A549 (cell line): ENCODE measurements around the gene CERKL. TPM values are rescaled to one million over a fixed set of nuclear protein-coding genes. Genes with fewer than 3 reads are reported as not detected.
A peak's percentile ranks its signal among the peaks of the same experiment; 100 is the strongest.

Source experiments
- ATAC-seq, 2 experiments: fragments of 200-7000 bp in 1 of 2; fragments of >200 bp in 1 of 2; cut with Nextera tagmentation in 1 of 2; cut with Tn5 transposase in 1 of 2; 3 replicates each; pipeline versions ENCODE4 v1.8.0 to v1.9.1; 2018 to 2020; ENCODE audit warnings: mild to moderate bottlenecking in 1 of 2, moderate library complexity in 1 of 2
- CTCF ChIA-PET: fragments of 300-600 bp; sonication (Branson Sonifier 250); formaldehyde crosslinking; extraction: SDS; loops from one replicate; lab custom pipeline; 2021; ENCODE audit warnings: antibody characterized with exemption, inconsistent platforms; lab: Yijun Ruan, JAX
- POLR2A ChIA-PET: fragments of 350-600 bp; formaldehyde crosslinking; extraction: SDS; loops from one replicate; lab custom pipeline; 2021; ENCODE audit warnings: antibody characterized with exemption, inconsistent platforms; lab: Yijun Ruan, JAX
- DNase-seq, 2 experiments: peaks; one replicate each; pipeline versions ENCODE4 v3.0.0 to v3.0.0-alpha.2; 2011 to 2016; ENCODE audit warnings: low read depth in 1 of 2, low spot score in 1 of 2
- FAIRE-seq: peaks from 2 replicates; lab custom pipeline; 2011; peaks lifted over from hg19 to GRCh38; lab: Jason Lieb, UNC
- H3K27ac ChIP-seq, 2 experiments: fragments of >200 bp; sonication (Bioruptor Twin); formaldehyde crosslinking; 3 replicates each; pipeline ENCODE4 v1.5.1; 2016 to 2017
- H3K4me1 ChIP-seq: fragments of >200 bp; sonication (Bioruptor Twin); formaldehyde crosslinking; 3 replicates; pipeline ENCODE4 v1.6.1; 2016
- H3K4me2 ChIP-seq: fragments of >200 bp; sonication (Bioruptor Twin); formaldehyde crosslinking; 3 replicates; pipeline ENCODE4 v1.6.1; 2016
- H3K4me3 ChIP-seq: fragments of >200 bp; sonication (Bioruptor Twin); formaldehyde crosslinking; 3 replicates; pipeline ENCODE4 v1.5.1; 2016
- H3K9me3 ChIP-seq: fragments of >200 bp; sonication (Bioruptor Twin); formaldehyde crosslinking; 3 replicates; pipeline ENCODE4 v1.6.1; 2016
- BHLHE40 ChIP-seq: IDR thresholded peaks from 2 replicates; pipeline ENCODE4 v1.6.1; 2012; ENCODE audit warnings: low read depth, low read length, inconsistent platforms
- CBX8 ChIP-seq: fragments of 200-600 bp; sonication (generic); IDR thresholded peaks from 2 replicates; pipeline ENCODE4 v1.6.1; 2016
- CHD2 ChIP-seq: fragments of 150-350 bp; IDR thresholded peaks from 2 replicates; pipeline ENCODE4 v1.6.1; 2014; ENCODE audit warnings: low read length; ENCODE audit not compliant: partially characterized antibody
- E2F6 ChIP-seq: IDR thresholded peaks from 2 replicates; pipeline ENCODE4 v1.6.1; 2012; ENCODE audit warnings: low read depth, borderline replicate concordance
- EHMT2 ChIP-seq: fragments of 200-600 bp; sonication (generic); IDR thresholded peaks from 2 replicates; pipeline ENCODE4 v1.6.1; 2016; ENCODE audit warnings: antibody characterized with exemption, low read depth, mild to moderate bottlenecking, moderate library complexity
- ELK1 ChIP-seq: fragments of 150-350 bp; IDR thresholded peaks from 2 replicates; pipeline ENCODE4 v1.6.1; 2014; ENCODE audit warnings: low read depth, mild to moderate bottlenecking, low read length
- EP300 ChIP-seq, 2 experiments: fragments of >200 bp; sonication (Bioruptor Twin); formaldehyde crosslinking; IDR thresholded peaks; 2 replicates in 1 of 2; 3 replicates in 1 of 2; pipeline ENCODE4 v1.6.1; 2016 to 2017
- ESRRA ChIP-seq: fragments of 150-350 bp; IDR thresholded peaks from 2 replicates; pipeline ENCODE4 v1.6.1; 2014; ENCODE audit warnings: mild to moderate bottlenecking, low read length, borderline replicate concordance
- FOSB ChIP-seq: fragments of 250-450 bp; sonication (Bioruptor Pico); IDR thresholded peaks from 2 replicates; pipeline ENCODE4 v1.5.0; 2020; ENCODE audit warnings: mild to moderate bottlenecking, moderate library complexity
- HEYL ChIP-seq: fragments of 250-450 bp; sonication (Bioruptor Pico); IDR thresholded peaks from 2 replicates; pipeline ENCODE4 v1.8.0; 2021; ENCODE audit warnings: mild to moderate bottlenecking, moderate library complexity
- HOXB5 ChIP-seq: fragments of 250-450 bp; sonication (Bioruptor Pico); IDR thresholded peaks from 2 replicates; pipeline ENCODE4 v1.5.0; 2020; ENCODE audit warnings: mild to moderate bottlenecking, moderate library complexity
- KDM1A ChIP-seq: fragments of 200-600 bp; sonication (generic); IDR thresholded peaks from 2 replicates; pipeline ENCODE4 v1.6.1; 2016; ENCODE audit warnings: low read depth, mild to moderate bottlenecking
- MYC ChIP-seq: IDR thresholded peaks from 2 replicates; pipeline ENCODE4 v1.6.1; 2012; ENCODE audit warnings: mild to moderate bottlenecking, inconsistent platforms, low read length, improper control_type of control experiment, borderline replicate concordance
- NFE2L2 ChIP-seq: fragments of 150-350 bp; conservative IDR thresholded peaks from 2 replicates; pipeline ENCODE4 v1.6.1; 2014; ENCODE audit warnings: low read length
- NR3C1 ChIP-seq: fragments of >200 bp; sonication (Bioruptor Twin); formaldehyde crosslinking; IDR thresholded peaks from 3 replicates; pipeline ENCODE4 v1.6.1; 2017
- PBX3 ChIP-seq: IDR thresholded peaks from 2 replicates; pipeline ENCODE4 v1.6.1; 2012
- POLR2A ChIP-seq: IDR thresholded peaks from 2 replicates; pipeline ENCODE4 v1.6.1; 2012; ENCODE audit warnings: mild to moderate bottlenecking, low read length
- RARB ChIP-seq: fragments of 250-450 bp; sonication (Bioruptor Pico); IDR thresholded peaks from 2 replicates; pipeline ENCODE4 v1.8.0; 2021; ENCODE audit warnings: mild to moderate bottlenecking, moderate library complexity
- REST ChIP-seq: fragments of 200-600 bp; sonication (generic); IDR thresholded peaks from 2 replicates; pipeline ENCODE4 v1.6.1; 2016; ENCODE audit warnings: antibody characterized with exemption, mild to moderate bottlenecking, moderate library complexity
- TFCP2L1 ChIP-seq: fragments of 250-450 bp; sonication (Bioruptor Pico); IDR thresholded peaks from 2 replicates; pipeline ENCODE4 v1.5.0; 2021; ENCODE audit warnings: mild to moderate bottlenecking
- ZSCAN20 ChIP-seq: fragments of 250-450 bp; sonication (Bioruptor Pico); IDR thresholded peaks from 2 replicates; pipeline ENCODE4 v1.8.0; 2022; ENCODE audit warnings: mild to moderate bottlenecking, moderate library complexity
- whole genome bisulfite sequencing: methylation state at CpG from one replicate; pipeline ENCODE4 v1.1.6; 2017; ENCODE audit errors: missing lambda C conversion rate; 5-methylcytosine and 5-hydroxymethylcytosine counted together
- polyA plus RNA-seq, 4 experiments: library from polyadenylated mRNA; depleted of rRNA in 3 of 4; stranded (reverse); fragments of >200 nt; fragmentation: RNase III in 1 of 4; extraction: RNeasy Plus Mini Kit Qiagen cat#74134 plus additional on column Dnase treatment in 1 of 4; gene quantifications; 2 replicates in 3 of 4; 3 replicates in 1 of 4; pipeline ENCODE4 v1.2.3, GENCODE V29; 2011 to 2017
- TF ChIP-seq, protein P1 (sequence below): fragments of 250-450 bp; sonication (Bioruptor Pico); IDR thresholded peaks from 2 replicates; pipeline ENCODE4 v1.5.0; 2021; ENCODE audit warnings: mild to moderate bottlenecking, moderate library complexity, borderline replicate concordance
- TF ChIP-seq, protein P2 (sequence below): fragments of 450-650 bp; IDR thresholded peaks from 2 replicates; pipeline ENCODE4 v1.6.1; 2014; ENCODE audit warnings: antibody characterized with exemption
- TF ChIP-seq, protein P3 (sequence below): fragments of >200 bp; sonication (Bioruptor Twin); formaldehyde crosslinking; IDR thresholded peaks from 2 replicates; pipeline ENCODE4 v1.6.1; 2016

Gene CERKL
- polyA plus RNA-seq, 2 of the 4 experiments (the other 2 are of a cell fraction) = 0.30 to 0.85 TPM

- ChIA-PET POLR2A (no interaction called here), CTCF (no interaction called here)
- H3K4me2 ChIP-seq = no peak overlapping the region
- no peaks in the 10 kb centered on the region for H3K4me1 ChIP-seq
- TF ChIP-seq E2F6 (no peak), RARB (CRISPR knock-in tag) (no peak), CBX8 (no peak)
- TF ChIP-seq, protein P1, sequence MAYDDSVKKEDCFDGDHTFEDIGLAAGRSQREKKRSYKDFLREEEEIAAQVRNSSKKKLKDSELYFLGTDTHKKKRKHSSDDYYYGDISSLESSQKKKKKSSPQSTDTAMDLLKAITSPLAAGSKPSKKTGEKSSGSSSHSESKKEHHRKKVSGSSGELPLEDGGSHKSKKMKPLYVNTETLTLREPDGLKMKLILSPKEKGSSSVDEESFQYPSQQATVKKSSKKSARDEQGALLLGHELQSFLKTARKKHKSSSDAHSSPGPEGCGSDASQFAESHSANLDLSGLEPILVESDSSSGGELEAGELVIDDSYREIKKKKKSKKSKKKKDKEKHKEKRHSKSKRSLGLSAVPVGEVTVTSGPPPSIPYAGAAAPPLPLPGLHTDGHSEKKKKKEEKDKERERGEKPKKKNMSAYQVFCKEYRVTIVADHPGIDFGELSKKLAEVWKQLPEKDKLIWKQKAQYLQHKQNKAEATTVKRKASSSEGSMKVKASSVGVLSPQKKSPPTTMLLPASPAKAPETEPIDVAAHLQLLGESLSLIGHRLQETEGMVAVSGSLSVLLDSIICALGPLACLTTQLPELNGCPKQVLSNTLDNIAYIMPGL (CRISPR knock-in tag) = no peak
- ATAC-seq = no peak
- no peak overlapping the region for H3K27ac ChIP-seq
- H3K9me3 ChIP-seq = no peaks in the 10 kb centered on the region
- no peak for FAIRE-seq
- 0% methylated on average over 1 of the region's 1 CpG for WGBS
- no peak overlapping the region for H3K4me3 ChIP-seq
- DNase-seq = no peak
These were observed 104.1 kb downstream of the CERKL start for GRCh38 chr2:181552808-181553207.

GRCh38 chr2:181546086-181546485 is 110.8 kb downstream of the CERKL start:
- Histone ChIP-seq H3K4me1 (no peaks in the 10 kb centered on the region), H3K27ac (no peak overlapping the region), H3K4me2 (peak overlapping the region; percentile 40; the same call in 1 of the 3 replicates), H3K4me3 (no peak overlapping the region), H3K9me3 (no peaks in the 10 kb centered on the region)
- ATAC-seq = no peak
- CTCF ChIA-PET = interaction anchor here (0.5 kb wide), 1 partner anchor 67 kb away, joined by 3 read pairs; no protein-coding TSS in a partner anchor
- no peak for DNase-seq
- 20% methylated on average over 3 of the region's 3 CpGs for WGBS
- FAIRE-seq = no peak
- TF ChIP-seq TFCP2L1 (CRISPR knock-in tag) = no peak
- no peak for TF ChIP-seq NFE2L2
- TF ChIP-seq PBX3 = no peak
- TF ChIP-seq MYC = no peak
- no peak for TF ChIP-seq CHD2
- TF ChIP-seq EP300 (IDR thresholded peaks at IDR 0.05) = no peak
- TF ChIP-seq, protein P2, sequence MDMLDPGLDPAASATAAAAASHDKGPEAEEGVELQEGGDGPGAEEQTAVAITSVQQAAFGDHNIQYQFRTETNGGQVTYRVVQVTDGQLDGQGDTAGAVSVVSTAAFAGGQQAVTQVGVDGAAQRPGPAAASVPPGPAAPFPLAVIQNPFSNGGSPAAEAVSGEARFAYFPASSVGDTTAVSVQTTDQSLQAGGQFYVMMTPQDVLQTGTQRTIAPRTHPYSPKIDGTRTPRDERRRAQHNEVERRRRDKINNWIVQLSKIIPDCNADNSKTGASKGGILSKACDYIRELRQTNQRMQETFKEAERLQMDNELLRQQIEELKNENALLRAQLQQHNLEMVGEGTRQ = no peak
- TF ChIP-seq BHLHE40 = no peak
- TF ChIP-seq HOXB5 (CRISPR knock-in tag) = no peak
- no peak for TF ChIP-seq ZSCAN20 (CRISPR knock-in tag)
- TF ChIP-seq RARB (CRISPR knock-in tag) = no peak
- no peak for TF ChIP-seq CBX8
- TF ChIP-seq ESRRA = no peak
- no peak for TF ChIP-seq POLR2A
- no peak for TF ChIP-seq NR3C1
- no peak for TF ChIP-seq E2F6
- no peak for TF ChIP-seq EHMT2
- TF ChIP-seq, all 56 proteins: peak for 0
- POLR2A ChIA-PET = no interaction called here

DNA sequence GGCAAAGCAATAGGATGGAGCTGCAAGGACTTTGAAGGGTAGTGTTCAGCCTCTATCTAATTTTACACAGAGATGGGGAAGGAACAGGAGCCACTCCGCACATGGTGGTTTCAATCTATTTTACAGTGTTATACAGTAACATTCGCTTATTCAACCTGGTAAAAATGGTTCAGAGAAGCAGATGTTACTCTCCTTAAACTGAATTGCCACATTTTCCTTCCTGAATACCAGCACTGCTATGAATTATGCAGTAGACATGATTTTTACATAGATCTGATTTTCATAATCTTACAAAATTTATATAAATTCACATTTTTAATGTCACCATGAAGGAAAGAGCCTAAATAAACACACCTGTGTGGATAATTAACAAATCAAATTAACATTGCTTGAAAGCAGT is 114.7 kb downstream of the CERKL start:
- CTCF ChIA-PET = no interaction called here
- TF ChIP-seq HEYL (CRISPR knock-in tag) (no peak), NR3C1 (no peak), TFCP2L1 (CRISPR knock-in tag) (no peak), REST (no peak), RARB (CRISPR knock-in tag) (no peak), ELK1 (no peak), CHD2 (no peak), FOSB (CRISPR knock-in tag) (no peak), KDM1A (no peak)
- TF ChIP-seq, protein P3, sequence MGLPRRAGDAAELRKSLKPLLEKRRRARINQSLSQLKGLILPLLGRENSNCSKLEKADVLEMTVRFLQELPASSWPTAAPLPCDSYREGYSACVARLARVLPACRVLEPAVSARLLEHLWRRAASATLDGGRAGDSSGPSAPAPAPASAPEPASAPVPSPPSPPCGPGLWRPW = no peak

More for the DNA sequence above, 114.7 kb downstream of the CERKL start:
- no peak overlapping the region for H3K27ac ChIP-seq
- FAIRE-seq (no peak), ATAC-seq (no peak), DNase-seq (no peak)
- WGBS = 47% methylated on average over 2 of the region's 2 CpGs
- H3K9me3 ChIP-seq = no peaks in the 10 kb centered on the region
- POLR2A ChIA-PET = no interaction called here
- no peak overlapping the region for H3K4me2 ChIP-seq
- no peaks in the 10 kb centered on the region for H3K4me1 ChIP-seq
- H3K4me3 ChIP-seq = no peak overlapping the region
